Testis (tissue), 2 donors: ENCODE measurements around the gene SHE.

ENCODE experiments used
- POLR2A ChIP-seq: fragments of 450-650 bp; IDR thresholded peaks from one replicate; pipeline ENCODE4 v1.6.1; 2017; ENCODE audit warnings: antibody characterized with exemption, mild to moderate bottlenecking, moderate library complexity
- TF ChIP-seq, protein P1 (sequence below), 3 experiments: fragments of 450-650 bp in 2 of 3; fragments of 200-600 bp in 1 of 3; sonication (generic) in 1 of 3; IDR thresholded peaks; one replicate each; pipeline ENCODE4 v1.5.1; 2016 to 2019; ENCODE audit warnings: antibody characterized with exemption in 3 of 3, mild to moderate bottlenecking in 2 of 3, moderate library complexity in 1 of 3

DNA sequence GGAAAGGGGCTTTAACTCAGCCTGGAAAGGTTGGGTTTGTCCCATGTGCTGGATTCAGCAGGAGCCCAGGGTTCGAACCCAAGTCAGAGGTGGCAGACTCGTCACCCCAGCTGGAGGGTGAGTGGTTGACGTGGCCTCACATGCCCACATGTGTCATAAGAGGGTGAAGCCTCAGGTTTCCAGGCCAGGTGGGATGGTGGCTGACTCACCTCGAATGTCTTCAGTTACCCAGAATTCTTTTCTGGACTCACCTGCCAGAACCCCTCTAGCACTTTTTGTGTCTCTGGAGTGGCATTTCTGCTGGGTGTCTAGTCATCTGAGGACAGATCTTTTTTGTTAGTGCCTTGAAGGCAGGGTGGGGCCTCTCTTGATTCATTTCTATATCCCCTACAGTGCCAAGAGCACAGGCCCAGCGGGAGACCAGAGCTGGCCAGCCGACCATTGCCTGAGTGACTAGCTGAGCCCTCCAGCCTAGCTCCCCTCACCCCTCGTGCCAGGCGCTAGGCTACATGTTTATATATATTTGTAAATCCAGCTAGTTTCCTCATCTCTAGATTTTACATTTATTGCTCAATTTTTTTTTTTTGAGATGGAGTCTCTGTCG, 68.9 kb downstream of the SHE start:
- TF ChIP-seq POLR2A, result no peak
- TF ChIP-seq, protein P1, sequence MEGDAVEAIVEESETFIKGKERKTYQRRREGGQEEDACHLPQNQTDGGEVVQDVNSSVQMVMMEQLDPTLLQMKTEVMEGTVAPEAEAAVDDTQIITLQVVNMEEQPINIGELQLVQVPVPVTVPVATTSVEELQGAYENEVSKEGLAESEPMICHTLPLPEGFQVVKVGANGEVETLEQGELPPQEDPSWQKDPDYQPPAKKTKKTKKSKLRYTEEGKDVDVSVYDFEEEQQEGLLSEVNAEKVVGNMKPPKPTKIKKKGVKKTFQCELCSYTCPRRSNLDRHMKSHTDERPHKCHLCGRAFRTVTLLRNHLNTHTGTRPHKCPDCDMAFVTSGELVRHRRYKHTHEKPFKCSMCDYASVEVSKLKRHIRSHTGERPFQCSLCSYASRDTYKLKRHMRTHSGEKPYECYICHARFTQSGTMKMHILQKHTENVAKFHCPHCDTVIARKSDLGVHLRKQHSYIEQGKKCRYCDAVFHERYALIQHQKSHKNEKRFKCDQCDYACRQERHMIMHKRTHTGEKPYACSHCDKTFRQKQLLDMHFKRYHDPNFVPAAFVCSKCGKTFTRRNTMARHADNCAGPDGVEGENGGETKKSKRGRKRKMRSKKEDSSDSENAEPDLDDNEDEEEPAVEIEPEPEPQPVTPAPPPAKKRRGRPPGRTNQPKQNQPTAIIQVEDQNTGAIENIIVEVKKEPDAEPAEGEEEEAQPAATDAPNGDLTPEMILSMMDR (IDR thresholded peaks at IDR 0.05), result no peak
